Stimulated activated CD4-positive, alpha-beta T cell treated with anti-CD3 and anti-CD28 coated beads, Interleukin-15, amount 100 ng/mL, for 24 hours (primary cell): Measurements from ENCODE around the gene FEN1.

ENCODE experiments used
- DNase-seq: peaks from one replicate; pipeline ENCODE4 v3.0.0-alpha.2; 2020

The FEN1 gene

DNA sequence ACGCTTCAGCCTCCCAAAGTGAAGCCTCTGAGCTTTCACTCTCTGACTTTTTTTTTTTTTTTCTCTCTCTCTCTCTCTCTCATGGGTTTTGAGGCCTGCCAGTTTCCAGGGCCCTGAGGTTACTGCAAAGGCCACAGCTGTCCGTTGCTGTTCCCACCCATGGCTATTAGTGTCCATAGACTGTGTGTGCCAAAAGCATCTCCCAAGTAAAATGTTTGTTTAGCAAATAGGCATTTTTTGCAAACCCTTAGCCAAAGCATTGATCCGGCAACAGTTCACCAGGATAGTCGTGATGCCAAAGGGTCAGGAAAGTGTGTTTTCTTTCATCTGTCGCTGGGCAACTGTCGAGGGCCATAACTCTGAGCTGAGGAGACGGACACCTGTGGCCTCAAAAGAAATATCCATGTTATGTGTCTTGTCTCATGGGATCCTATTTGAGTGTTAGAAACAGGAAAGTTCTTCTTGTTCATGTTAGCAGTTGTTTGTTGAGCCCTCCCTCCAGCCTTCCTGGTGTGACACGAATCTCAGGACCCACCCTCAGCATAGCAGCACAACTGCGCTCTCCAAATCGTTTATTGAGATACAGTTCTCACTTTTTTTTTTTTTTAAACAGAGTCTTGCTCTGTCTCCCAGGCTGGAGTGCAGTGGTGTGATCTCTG lies 53.8 kb downstream of the FEN1 start:
- DNase-seq, result no peak
